Psoas muscle (tissue), 8 donors: ENCODE measurements around the gene SYCP2L. TPM values are rescaled to one million over a fixed set of nuclear protein-coding genes. Genes with fewer than 3 reads are reported as not detected.
"Not testable (repeated sequence)": the region's sequence is repeated elsewhere in the genome, so short reads cannot be mapped to it uniquely, and the experiment has no call there.

Experiments used
- ATAC-seq, 4 donors: fragments of 200-7000 bp; cut with Tn5 transposase; one replicate each; pipeline ENCODE4 v1.9.1; 2020; ENCODE audit warnings: moderate library complexity in 3 of 4, mild to moderate bottlenecking in 2 of 4
- DNase-seq, 2 donors: peaks; one replicate each; pipeline ENCODE4 v3.0.0-alpha.2; 2020
- H3K27ac ChIP-seq: fragments of 200-600 bp; one replicate; pipeline ENCODE4 v1.8.0; 2022
- H3K27me3 ChIP-seq, 3 donors: fragments of 200-600 bp in 1 of 3; one replicate each; pipeline versions ENCODE4 v1.6.1 to v1.8.0; 2013 to 2022; ENCODE audit warnings: low read length in 2 of 3, mild to moderate bottlenecking in 2 of 3, moderate library complexity in 1 of 3; ENCODE audit not compliant: insufficient read depth in 3 of 3
- H3K36me3 ChIP-seq, 2 donors: fragments of 200-600 bp in 1 of 2; one replicate each; pipeline versions ENCODE4 v1.6.1 to v1.8.0; 2013 to 2022; ENCODE audit warnings: low read depth in 1 of 2, mild to moderate bottlenecking in 1 of 2, moderate library complexity in 1 of 2; ENCODE audit not compliant: insufficient read depth in 1 of 2
- H3K4me1 ChIP-seq: fragments of 200-600 bp; one replicate; pipeline ENCODE4 v1.8.0; 2022
- H3K4me3 ChIP-seq: fragments of 200-600 bp; one replicate; pipeline ENCODE4 v1.8.0; 2022; ENCODE audit warnings: mild to moderate bottlenecking
- H3K9me3 ChIP-seq: fragments of 200-600 bp; one replicate; pipeline ENCODE4 v1.8.0; 2022
- CTCF ChIP-seq: fragments of 200-600 bp; IDR thresholded peaks from one replicate; pipeline ENCODE4 v1.8.0; 2022; ENCODE audit warnings: antibody characterized with exemption
- WGBS, 3 donors: extraction: QIAGEN DNeasy Blood & Tissue Kit; methylation state at CpG; one replicate each; pipeline versions ENCODE4 v1.1.6 to v1.1.7; 2013; 5-methylcytosine and 5-hydroxymethylcytosine counted together
- intact Hi-C, 2 donors: fragments of 100-400 bp; cut with DNase I; formaldehyde crosslinking; loops; one replicate each; pipeline versions ENCODE4 v1.11.0 to v1.14.2; 2022
- polyA plus RNA-seq, 3 donors: library from polyadenylated mRNA; stranded (reverse); fragments of 200-250 nt; gene quantifications; one replicate each; pipeline ENCODE4 v1.2.3, GENCODE V29; 2013
- total RNA-seq, 4 donors: library from RNA; stranded (reverse); fragmentation: NEBNext Ultra II Directional in 2 of 4; extraction: Animal tissue kit (Norgen Biotek cat#: 25700) in 2 of 4; gene quantifications; one replicate each; pipeline versions ENCODE4 v1.2.1 to v1.2.4, GENCODE V29; 2021 to 2023
- donor health status: healthy with polysubstance abuse.
- donor health status: DM: no; HTN: no; CAD: no; lungs with moderate emphysema.
- donor health status: Bipolar disorder and iron deficiency.
- donor health status: healthy.
- donor health status: DM: yes; HTN: yes; CAD: no.
- donor health status: DM: no; HTN: no; CAD: no.
- donor health status: DM: no; HTN: no; CAD: no.
- donor health status: DM: yes; HTN: yes; CAD: no.

SYCP2L gene
- total and polyA plus RNA-seq, 7 donors, result 0.08 to 0.99 (median 0.19) TPM; not detected in 1

- Histone ChIP-seq H3K4me3 (no peak overlapping the region), H3K27me3 (peaks cover 0 to 3% (median 2%) of the 10 kb centered on the region in 3 donors)
Observed at GRCh38 chr6:10977231-10977968, 90.5 kb downstream of the SYCP2L start.

GRCh38 chr6:10979603-10980002, 92.8 kb downstream of the SYCP2L start:
- no peak for DNase-seq
- H3K9me3 ChIP-seq, result no peaks in the 10 kb centered on the region
- 36 to 42% (median 40%) methylated on average over 1 of the region's 1 CpG for WGBS, 3 donors
- no peaks in the 10 kb centered on the region for H3K36me3 ChIP-seq
- H3K27me3 ChIP-seq, result peaks cover 0 to 3% (median 2%) of the 10 kb centered on the region in 3 donors
- no peaks in the 10 kb centered on the region for H3K4me1 ChIP-seq
- no peak overlapping the region for H3K4me3 ChIP-seq
- TF ChIP-seq CTCF, result no peak
- ATAC-seq, result no peak
- no peak overlapping the region for H3K27ac ChIP-seq
- intact Hi-C loops, result no loop called here

More at GRCh38 chr6:10977231-10977968, 90.5 kb downstream of the SYCP2L start:
- no peak for ATAC-seq
- 85 to 88% (median 87%) methylated on average over 5 of the region's 5 CpGs for WGBS, 3 donors
- TF ChIP-seq CTCF, result no peak
- no peaks in the 10 kb centered on the region for H3K36me3 ChIP-seq
- DNase-seq, result no peak
- H3K9me3 ChIP-seq, result no peaks in the 10 kb centered on the region
- no peak overlapping the region for H3K27ac ChIP-seq
- intact Hi-C loops, result no loop called here
- H3K4me1 ChIP-seq, result no peaks in the 10 kb centered on the region

DNA sequence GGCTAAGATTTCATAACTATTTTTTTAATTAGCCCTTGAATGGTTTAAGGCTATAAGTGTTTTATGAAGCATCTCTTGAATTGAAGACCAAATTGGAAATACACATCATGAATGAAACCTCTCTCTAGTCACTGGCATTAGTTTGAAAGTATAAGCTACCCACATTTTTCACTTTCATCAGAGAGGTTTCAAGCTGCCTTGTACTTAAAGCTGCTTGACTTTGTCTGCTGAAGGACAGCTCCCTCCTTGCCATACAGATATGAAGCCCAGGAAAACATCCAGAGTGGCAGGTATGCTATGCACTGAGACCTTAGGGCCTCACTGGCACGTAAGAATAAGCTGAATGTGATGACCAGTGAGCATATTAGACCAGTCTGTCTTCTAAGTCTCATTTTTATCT, 94.6 kb downstream of the SYCP2L start:
- no peaks in the 10 kb centered on the region for H3K4me1 ChIP-seq
- intact Hi-C loops, result no loop called here
- no peaks in the 10 kb centered on the region for H3K9me3 ChIP-seq
- 72 to 82% (median 77%) methylated on average over 1 of the region's 1 CpG for WGBS, 3 donors
- no peak overlapping the region for H3K4me3 ChIP-seq
- peaks cover 0 to 3% (median 2%) of the 10 kb centered on the region in 3 donors for H3K27me3 ChIP-seq
- no peaks in the 10 kb centered on the region for H3K36me3 ChIP-seq
- DNase-seq (no peak), ATAC-seq (no peak)
- TF ChIP-seq CTCF, result no peak
- H3K27ac ChIP-seq, result no peak overlapping the region

DNA sequence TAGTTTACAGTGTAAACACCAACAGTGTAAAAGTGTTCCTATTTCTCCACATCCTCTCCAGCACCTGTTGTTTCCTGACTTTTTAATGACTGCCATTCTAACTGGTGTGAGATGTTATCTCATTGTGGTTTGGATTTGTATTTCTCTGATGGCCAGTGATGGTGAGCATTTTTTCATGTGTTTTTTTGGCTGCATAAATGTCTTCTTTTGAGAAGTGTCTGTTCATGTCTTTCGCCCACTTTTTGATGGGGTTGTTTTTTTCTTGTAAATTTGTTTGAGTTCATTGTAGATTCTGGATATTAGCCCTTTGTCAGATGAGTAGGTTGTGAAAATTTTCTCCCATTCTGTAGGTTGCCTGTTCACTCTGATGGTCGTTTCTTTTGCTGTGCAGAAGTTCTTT, 98.1 kb downstream of the SYCP2L start:
- WGBS, 3 donors, result 40 to 93% (median 57%) methylated on average over 1 to 2 of the region's 2 CpGs
- H3K4me1 ChIP-seq, H3K36me3 ChIP-seq, ATAC-seq, H3K4me3 ChIP-seq, H3K27ac ChIP-seq, DNase-seq, intact Hi-C loops, H3K9me3 ChIP-seq, H3K27me3 ChIP-seq: not testable (repeated sequence)

- TF ChIP-seq CTCF, result no peak
- 90 to 96% (median 95%) methylated on average over 15 of the region's 15 CpGs for WGBS, 3 donors
- no peak for ATAC-seq
Observed at GRCh38 chr6:10989587-10989986, 102.7 kb downstream of the SYCP2L start.

More at GRCh38 chr6:10989587-10989986, 102.7 kb downstream of the SYCP2L start:
- intact Hi-C loops, result no loop called here
- Histone ChIP-seq H3K36me3 (no peaks in the 10 kb centered on the region), H3K4me1 (no peaks in the 10 kb centered on the region), H3K27me3 (no peaks in the 10 kb centered on the region), H3K9me3 (no peaks in the 10 kb centered on the region), H3K27ac (no peak overlapping the region), H3K4me3 (no peak overlapping the region)
- DNase-seq, result no peak
